Measurements from ENCODE around the gene TFAP2E.

DNA sequence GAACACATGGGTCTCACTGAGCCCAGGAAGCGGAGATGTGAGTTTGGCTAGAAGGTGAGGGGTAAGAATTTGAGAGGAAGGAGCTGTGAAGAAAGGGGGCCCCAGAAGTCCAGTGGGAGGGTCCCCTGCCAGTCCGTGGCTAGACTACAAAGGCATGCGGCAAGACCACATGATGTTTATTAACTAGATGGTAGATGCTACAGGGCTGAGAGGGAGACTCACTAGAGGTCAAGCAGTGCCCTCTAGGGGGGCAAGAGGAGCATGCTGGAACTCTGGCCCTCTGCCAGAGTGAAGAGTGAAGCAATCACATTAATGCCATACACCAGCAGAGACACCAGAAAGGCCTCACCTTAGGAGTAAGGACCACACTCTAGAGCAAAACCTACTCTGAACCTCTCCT, 28.1 kb upstream of the TFAP2E start:
- TF ChIP-seq POLR2A (IDR thresholded peaks at IDR 0.05) = no peak
- TF ChIP-seq, protein P1, sequence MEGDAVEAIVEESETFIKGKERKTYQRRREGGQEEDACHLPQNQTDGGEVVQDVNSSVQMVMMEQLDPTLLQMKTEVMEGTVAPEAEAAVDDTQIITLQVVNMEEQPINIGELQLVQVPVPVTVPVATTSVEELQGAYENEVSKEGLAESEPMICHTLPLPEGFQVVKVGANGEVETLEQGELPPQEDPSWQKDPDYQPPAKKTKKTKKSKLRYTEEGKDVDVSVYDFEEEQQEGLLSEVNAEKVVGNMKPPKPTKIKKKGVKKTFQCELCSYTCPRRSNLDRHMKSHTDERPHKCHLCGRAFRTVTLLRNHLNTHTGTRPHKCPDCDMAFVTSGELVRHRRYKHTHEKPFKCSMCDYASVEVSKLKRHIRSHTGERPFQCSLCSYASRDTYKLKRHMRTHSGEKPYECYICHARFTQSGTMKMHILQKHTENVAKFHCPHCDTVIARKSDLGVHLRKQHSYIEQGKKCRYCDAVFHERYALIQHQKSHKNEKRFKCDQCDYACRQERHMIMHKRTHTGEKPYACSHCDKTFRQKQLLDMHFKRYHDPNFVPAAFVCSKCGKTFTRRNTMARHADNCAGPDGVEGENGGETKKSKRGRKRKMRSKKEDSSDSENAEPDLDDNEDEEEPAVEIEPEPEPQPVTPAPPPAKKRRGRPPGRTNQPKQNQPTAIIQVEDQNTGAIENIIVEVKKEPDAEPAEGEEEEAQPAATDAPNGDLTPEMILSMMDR (IDR thresholded peaks at IDR 0.05) = peak in 3 of 6 experiments; percentile 12 to 28 (median 24)
